Measurements from ENCODE around the gene ENOX1. TPM values are rescaled to one million over a fixed set of nuclear protein-coding genes. Genes with fewer than 3 reads are reported as not detected.

The ENOX1 gene
- total RNA-seq, 1 experiment from 2014 or later: 0.35 TPM

GRCh38 chr13:43492745-43493144, 294.0 kb downstream of the ENOX1 start:
- POLR2A ChIA-PET (ENCODE audit: unreplicated experiment): no interaction called here
- CTCF ChIA-PET: no interaction called here
- Histone ChIP-seq H3F3A (ENCODE audit: insufficient read depth, low read depth) (no peaks in the 10 kb centered on the region), H3K9me3 (ENCODE audit: insufficient read depth, low read depth) (no peaks in the 10 kb centered on the region), H3K79me2 (ENCODE audit: low read depth) (no peaks in the 10 kb centered on the region), H3K36me3 (ENCODE audit: low read depth) (no peaks in the 10 kb centered on the region), H2AFZ (no peak overlapping the region), H3K4me2 (no peak overlapping the region), H3K4me3 (no peak overlapping the region), H3K4me1 (replicated peaks; ENCODE audit: insufficient read depth) (no peaks in the 10 kb centered on the region), H3K27ac (no peak overlapping the region), H3K9me2 (ENCODE audit: insufficient read depth) (no peaks in the 10 kb centered on the region), H3K27me3 (ENCODE audit: insufficient read depth, low read depth) (no peaks in the 10 kb centered on the region), H4K20me1 (ENCODE audit: insufficient read depth) (no peaks in the 10 kb centered on the region)
- BruUV-seq (replicated peaks): no TSS peak
- no peak for DNase-seq
- TF ChIP-seq, protein P1, sequence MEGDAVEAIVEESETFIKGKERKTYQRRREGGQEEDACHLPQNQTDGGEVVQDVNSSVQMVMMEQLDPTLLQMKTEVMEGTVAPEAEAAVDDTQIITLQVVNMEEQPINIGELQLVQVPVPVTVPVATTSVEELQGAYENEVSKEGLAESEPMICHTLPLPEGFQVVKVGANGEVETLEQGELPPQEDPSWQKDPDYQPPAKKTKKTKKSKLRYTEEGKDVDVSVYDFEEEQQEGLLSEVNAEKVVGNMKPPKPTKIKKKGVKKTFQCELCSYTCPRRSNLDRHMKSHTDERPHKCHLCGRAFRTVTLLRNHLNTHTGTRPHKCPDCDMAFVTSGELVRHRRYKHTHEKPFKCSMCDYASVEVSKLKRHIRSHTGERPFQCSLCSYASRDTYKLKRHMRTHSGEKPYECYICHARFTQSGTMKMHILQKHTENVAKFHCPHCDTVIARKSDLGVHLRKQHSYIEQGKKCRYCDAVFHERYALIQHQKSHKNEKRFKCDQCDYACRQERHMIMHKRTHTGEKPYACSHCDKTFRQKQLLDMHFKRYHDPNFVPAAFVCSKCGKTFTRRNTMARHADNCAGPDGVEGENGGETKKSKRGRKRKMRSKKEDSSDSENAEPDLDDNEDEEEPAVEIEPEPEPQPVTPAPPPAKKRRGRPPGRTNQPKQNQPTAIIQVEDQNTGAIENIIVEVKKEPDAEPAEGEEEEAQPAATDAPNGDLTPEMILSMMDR (conservative IDR thresholded peaks at IDR 0.05): no peak
- TF ChIP-seq EZH2 (IDR thresholded peaks at IDR 0.05; ENCODE audit: low read depth): no peak
- intact Hi-C loops (cut with micrococcal nuclease; ENCODE audit: unreplicated experiment): no loop called here

DNA sequence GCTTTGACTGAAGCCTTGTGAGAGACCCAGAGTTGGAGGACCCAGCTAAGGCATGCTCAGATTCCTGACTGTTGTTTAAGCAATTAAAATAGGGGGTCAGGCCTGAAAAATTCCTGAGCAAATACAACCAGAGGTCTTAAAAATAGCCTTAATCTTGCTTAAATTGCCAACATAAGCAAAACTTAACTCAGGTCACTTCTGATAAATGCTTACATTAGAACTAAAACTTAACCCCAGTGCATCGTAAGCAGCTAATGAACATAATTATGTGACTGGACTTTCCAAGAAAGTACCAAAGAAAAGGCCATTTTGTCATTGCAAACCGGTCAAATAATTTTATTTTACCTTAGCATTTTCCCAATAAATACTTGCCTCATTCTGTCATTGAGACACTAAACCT, 294.5 kb downstream of the ENOX1 start:
- Histone ChIP-seq H3K4me2 (no peak overlapping the region), H3F3A (ENCODE audit: insufficient read depth, low read depth) (no peaks in the 10 kb centered on the region), H3K36me3 (ENCODE audit: low read depth) (no peaks in the 10 kb centered on the region), H2AFZ (no peak overlapping the region), H3K27me3 (ENCODE audit: insufficient read depth, low read depth) (no peaks in the 10 kb centered on the region), H3K9me3 (ENCODE audit: insufficient read depth, low read depth) (no peaks in the 10 kb centered on the region), H3K79me2 (ENCODE audit: low read depth) (no peaks in the 10 kb centered on the region), H3K9me2 (ENCODE audit: insufficient read depth) (no peaks in the 10 kb centered on the region), H3K4me3 (no peak overlapping the region), H3K4me1 (replicated peaks; ENCODE audit: insufficient read depth) (no peaks in the 10 kb centered on the region), H3K27ac (no peak overlapping the region), H4K20me1 (ENCODE audit: insufficient read depth) (no peaks in the 10 kb centered on the region)
- ChIA-PET POLR2A (ENCODE audit: unreplicated experiment) (no interaction called here), CTCF (no interaction called here)
- no peak for TF ChIP-seq EZH2 (IDR thresholded peaks at IDR 0.05; ENCODE audit: low read depth)
- TF ChIP-seq, protein P1 (conservative IDR thresholded peaks at IDR 0.05): no peak
- BruUV-seq (replicated peaks): no TSS peak
- intact Hi-C loops (cut with micrococcal nuclease; ENCODE audit: unreplicated experiment): no loop called here
- DNase-seq: no peak

- Histone ChIP-seq H3K36me3 (ENCODE audit: low read depth) (no peaks in the 10 kb centered on the region), H3K27me3 (ENCODE audit: insufficient read depth, low read depth) (no peaks in the 10 kb centered on the region), H3K4me2 (no peak overlapping the region), H3K27ac (no peak overlapping the region), H3K9me2 (ENCODE audit: insufficient read depth) (no peaks in the 10 kb centered on the region), H4K20me1 (ENCODE audit: insufficient read depth) (no peaks in the 10 kb centered on the region), H3K4me3 (no peak overlapping the region), H3K79me2 (ENCODE audit: low read depth) (no peaks in the 10 kb centered on the region), H3K4me1 (replicated peaks; ENCODE audit: insufficient read depth) (no peaks in the 10 kb centered on the region), H3K9me3 (ENCODE audit: insufficient read depth, low read depth) (no peaks in the 10 kb centered on the region), H2AFZ (no peak overlapping the region), H3F3A (ENCODE audit: insufficient read depth, low read depth) (no peaks in the 10 kb centered on the region)
- TF ChIP-seq EZH2 (IDR thresholded peaks at IDR 0.05; ENCODE audit: low read depth): no peak
- TF ChIP-seq, protein P1 (conservative IDR thresholded peaks at IDR 0.05): no peak
- ChIA-PET CTCF (no interaction called here), POLR2A (ENCODE audit: unreplicated experiment) (no interaction called here)
- no TSS peak for BruUV-seq (replicated peaks)
- intact Hi-C loops (cut with micrococcal nuclease; ENCODE audit: unreplicated experiment): no loop called here
- DNase-seq: no peak
Observed at GRCh38 chr13:43489233-43489632, 297.5 kb downstream of the ENOX1 start.
